ENCODE results near the gene LHX6. TPM values are rescaled to one million over a fixed set of nuclear protein-coding genes. Genes with fewer than 3 reads are reported as not detected.

The LHX6 gene
- total RNA-seq, 1 experiment from 2014 or later, result 0.62 TPM

DNA sequence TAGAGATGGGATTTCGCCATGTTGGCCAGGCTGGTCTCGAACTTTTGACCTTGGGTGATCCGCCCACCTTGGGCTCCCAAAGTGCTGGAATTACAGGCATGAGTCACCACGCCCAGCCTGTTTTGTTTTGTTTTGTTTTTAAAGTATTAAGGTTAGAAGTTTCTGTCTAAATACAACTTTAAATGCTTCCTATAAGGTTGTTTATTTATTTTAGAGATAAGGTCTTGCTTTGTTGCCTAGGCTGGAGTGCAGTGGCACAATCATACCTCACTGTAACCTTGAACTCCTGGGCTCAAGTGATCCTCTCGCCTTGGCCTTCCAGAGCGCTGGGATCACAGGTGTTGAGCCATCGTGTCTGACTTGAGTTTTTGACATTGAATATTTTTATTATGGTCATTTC, 47.3 kb upstream of the LHX6 start:
- Histone ChIP-seq H3K9me3 (ENCODE audit: control insufficient read depth, insufficient read depth, low read depth, low read length) (peaks cover 8% of the 10 kb centered on the region; the same call in 1 of the 2 replicates), H3K4me1 (ENCODE audit: control insufficient read depth, insufficient read depth, low read length) (no peaks in the 10 kb centered on the region), H3K4me3 (ENCODE audit: low read depth in 2 of 2, low read length in 2 of 2) (no peak overlapping the region), H3K27ac (ENCODE audit: low read length) (no peak overlapping the region), H3K27me3 (ENCODE audit: control insufficient read depth, insufficient read depth, low read length) (no peaks in the 10 kb centered on the region), H3K36me3 (ENCODE audit: control insufficient read depth, insufficient read depth, low read length) (peaks cover 8% of the 10 kb centered on the region)
- ChIA-PET CTCF (no interaction called here), POLR2A (no interaction called here)
- no peak for TF ChIP-seq TCF7L2 (IDR thresholded peaks at IDR 0.05; ENCODE audit: low read depth, low read length)
- TF ChIP-seq POLR2AphosphoS5 (IDR thresholded peaks at IDR 0.05; ENCODE audit: low read depth, low read length), result no peak
- TF ChIP-seq, protein P1, sequence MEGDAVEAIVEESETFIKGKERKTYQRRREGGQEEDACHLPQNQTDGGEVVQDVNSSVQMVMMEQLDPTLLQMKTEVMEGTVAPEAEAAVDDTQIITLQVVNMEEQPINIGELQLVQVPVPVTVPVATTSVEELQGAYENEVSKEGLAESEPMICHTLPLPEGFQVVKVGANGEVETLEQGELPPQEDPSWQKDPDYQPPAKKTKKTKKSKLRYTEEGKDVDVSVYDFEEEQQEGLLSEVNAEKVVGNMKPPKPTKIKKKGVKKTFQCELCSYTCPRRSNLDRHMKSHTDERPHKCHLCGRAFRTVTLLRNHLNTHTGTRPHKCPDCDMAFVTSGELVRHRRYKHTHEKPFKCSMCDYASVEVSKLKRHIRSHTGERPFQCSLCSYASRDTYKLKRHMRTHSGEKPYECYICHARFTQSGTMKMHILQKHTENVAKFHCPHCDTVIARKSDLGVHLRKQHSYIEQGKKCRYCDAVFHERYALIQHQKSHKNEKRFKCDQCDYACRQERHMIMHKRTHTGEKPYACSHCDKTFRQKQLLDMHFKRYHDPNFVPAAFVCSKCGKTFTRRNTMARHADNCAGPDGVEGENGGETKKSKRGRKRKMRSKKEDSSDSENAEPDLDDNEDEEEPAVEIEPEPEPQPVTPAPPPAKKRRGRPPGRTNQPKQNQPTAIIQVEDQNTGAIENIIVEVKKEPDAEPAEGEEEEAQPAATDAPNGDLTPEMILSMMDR (IDR thresholded peaks at IDR 0.05), result no peak
- TF ChIP-seq, protein P2, sequence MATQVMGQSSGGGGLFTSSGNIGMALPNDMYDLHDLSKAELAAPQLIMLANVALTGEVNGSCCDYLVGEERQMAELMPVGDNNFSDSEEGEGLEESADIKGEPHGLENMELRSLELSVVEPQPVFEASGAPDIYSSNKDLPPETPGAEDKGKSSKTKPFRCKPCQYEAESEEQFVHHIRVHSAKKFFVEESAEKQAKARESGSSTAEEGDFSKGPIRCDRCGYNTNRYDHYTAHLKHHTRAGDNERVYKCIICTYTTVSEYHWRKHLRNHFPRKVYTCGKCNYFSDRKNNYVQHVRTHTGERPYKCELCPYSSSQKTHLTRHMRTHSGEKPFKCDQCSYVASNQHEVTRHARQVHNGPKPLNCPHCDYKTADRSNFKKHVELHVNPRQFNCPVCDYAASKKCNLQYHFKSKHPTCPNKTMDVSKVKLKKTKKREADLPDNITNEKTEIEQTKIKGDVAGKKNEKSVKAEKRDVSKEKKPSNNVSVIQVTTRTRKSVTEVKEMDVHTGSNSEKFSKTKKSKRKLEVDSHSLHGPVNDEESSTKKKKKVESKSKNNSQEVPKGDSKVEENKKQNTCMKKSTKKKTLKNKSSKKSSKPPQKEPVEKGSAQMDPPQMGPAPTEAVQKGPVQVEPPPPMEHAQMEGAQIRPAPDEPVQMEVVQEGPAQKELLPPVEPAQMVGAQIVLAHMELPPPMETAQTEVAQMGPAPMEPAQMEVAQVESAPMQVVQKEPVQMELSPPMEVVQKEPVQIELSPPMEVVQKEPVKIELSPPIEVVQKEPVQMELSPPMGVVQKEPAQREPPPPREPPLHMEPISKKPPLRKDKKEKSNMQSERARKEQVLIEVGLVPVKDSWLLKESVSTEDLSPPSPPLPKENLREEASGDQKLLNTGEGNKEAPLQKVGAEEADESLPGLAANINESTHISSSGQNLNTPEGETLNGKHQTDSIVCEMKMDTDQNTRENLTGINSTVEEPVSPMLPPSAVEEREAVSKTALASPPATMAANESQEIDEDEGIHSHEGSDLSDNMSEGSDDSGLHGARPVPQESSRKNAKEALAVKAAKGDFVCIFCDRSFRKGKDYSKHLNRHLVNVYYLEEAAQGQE (IDR thresholded peaks at IDR 0.05; ENCODE audit: insufficient read depth in 1 of 2, low read depth in 2 of 2, low read length in 1 of 2), result no peak
- no peak for TF ChIP-seq SIN3A (IDR thresholded peaks at IDR 0.05; ENCODE audit: borderline replicate concordance, insufficient read depth, low read depth, low read length)
- no TSS peak for BruUV-seq (replicated peaks)
- DNase-seq (ENCODE audit: low read depth, low spot score) (no peak), ATAC-seq (no peak)
- in situ Hi-C loops (cut with HindIII; ENCODE audit: low pct_unique_long_range_greater_than_20kb, low sequenced_read_pairs), result no loop called here
- intact Hi-C loops (cut with micrococcal nuclease; ENCODE audit: unreplicated experiment), result no loop called here

DNA sequence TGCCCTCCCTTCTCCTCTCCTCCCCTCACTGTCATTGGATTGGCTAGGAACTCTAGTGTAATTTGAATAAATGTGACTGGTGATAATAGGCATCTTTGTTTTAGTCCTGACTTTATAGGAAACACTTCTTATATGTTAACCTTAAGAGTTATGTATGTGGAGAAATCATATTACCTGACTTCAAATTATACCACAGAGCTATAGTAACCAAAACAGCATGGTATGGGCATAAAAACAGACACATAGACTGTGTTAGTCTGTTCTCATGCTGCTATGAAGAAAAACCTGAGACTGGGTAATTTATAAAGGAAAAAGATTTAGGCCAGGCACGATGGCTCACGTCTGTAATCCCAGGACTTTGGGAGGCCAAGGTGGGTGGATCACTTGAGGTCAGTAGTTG, 45.3 kb upstream of the LHX6 start:
- CTCF ChIA-PET, result no interaction called here

More for the DNA sequence above, 45.3 kb upstream of the LHX6 start:
- H3K36me3 ChIP-seq (ENCODE audit: control insufficient read depth, insufficient read depth, low read length), result peaks cover 3% of the 10 kb centered on the region
- ATAC-seq, result no peak
- no peak overlapping the region for H3K27ac ChIP-seq (ENCODE audit: low read length)
- H3K4me1 ChIP-seq (ENCODE audit: control insufficient read depth, insufficient read depth, low read length), result no peaks in the 10 kb centered on the region
- H3K9me3 ChIP-seq (ENCODE audit: control insufficient read depth, insufficient read depth, low read depth, low read length), result peaks cover 8% of the 10 kb centered on the region; the same call in 1 of the 2 replicates
- H3K27me3 ChIP-seq (ENCODE audit: control insufficient read depth, insufficient read depth, low read length), result no peaks in the 10 kb centered on the region
- no peak overlapping the region for H3K4me3 ChIP-seq (ENCODE audit: low read depth in 2 of 2, low read length in 2 of 2)
- intact Hi-C loops (cut with micrococcal nuclease; ENCODE audit: unreplicated experiment), result no loop called here
- POLR2A ChIA-PET, result interaction anchor here (0.6 kb wide), 1 partner anchor 516 kb away, joined by 5 read pairs; no protein-coding TSS in a partner anchor
- DNase-seq (ENCODE audit: low read depth, low spot score), result no peak
- no TSS peak for BruUV-seq (replicated peaks)
- in situ Hi-C loops (cut with HindIII; ENCODE audit: low pct_unique_long_range_greater_than_20kb, low sequenced_read_pairs), result no loop called here
- no peak for TF ChIP-seq TCF7L2 (IDR thresholded peaks at IDR 0.05; ENCODE audit: low read depth, low read length)
- TF ChIP-seq SIN3A (IDR thresholded peaks at IDR 0.05; ENCODE audit: borderline replicate concordance, insufficient read depth, low read depth, low read length), result no peak
- no peak for TF ChIP-seq POLR2AphosphoS5 (IDR thresholded peaks at IDR 0.05; ENCODE audit: low read depth, low read length)
- TF ChIP-seq, protein P1 (IDR thresholded peaks at IDR 0.05), result no peak
- TF ChIP-seq, protein P2 (IDR thresholded peaks at IDR 0.05; ENCODE audit: insufficient read depth in 1 of 2, low read depth in 2 of 2, low read length in 1 of 2), result no peak

Measured in Panc1 (cell line).